Hair follicular keratinocyte (primary cell): ENCODE measurements around the gene CALY. TPM values are rescaled to one million over a fixed set of nuclear protein-coding genes. Genes with fewer than 3 reads are reported as not detected.

ENCODE experiments used
- total RNA-seq: library from RNA; depleted of rRNA; stranded (reverse); fragments of >200 nt; gene quantifications from 2 replicates; pipeline ENCODE4 v1.2.3, GENCODE V29; 2015

CALY gene, protein sequence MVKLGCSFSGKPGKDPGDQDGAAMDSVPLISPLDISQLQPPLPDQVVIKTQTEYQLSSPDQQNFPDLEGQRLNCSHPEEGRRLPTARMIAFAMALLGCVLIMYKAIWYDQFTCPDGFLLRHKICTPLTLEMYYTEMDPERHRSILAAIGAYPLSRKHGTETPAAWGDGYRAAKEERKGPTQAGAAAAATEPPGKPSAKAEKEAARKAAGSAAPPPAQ
- not detected in 2 replicates for total RNA-seq

DNA sequence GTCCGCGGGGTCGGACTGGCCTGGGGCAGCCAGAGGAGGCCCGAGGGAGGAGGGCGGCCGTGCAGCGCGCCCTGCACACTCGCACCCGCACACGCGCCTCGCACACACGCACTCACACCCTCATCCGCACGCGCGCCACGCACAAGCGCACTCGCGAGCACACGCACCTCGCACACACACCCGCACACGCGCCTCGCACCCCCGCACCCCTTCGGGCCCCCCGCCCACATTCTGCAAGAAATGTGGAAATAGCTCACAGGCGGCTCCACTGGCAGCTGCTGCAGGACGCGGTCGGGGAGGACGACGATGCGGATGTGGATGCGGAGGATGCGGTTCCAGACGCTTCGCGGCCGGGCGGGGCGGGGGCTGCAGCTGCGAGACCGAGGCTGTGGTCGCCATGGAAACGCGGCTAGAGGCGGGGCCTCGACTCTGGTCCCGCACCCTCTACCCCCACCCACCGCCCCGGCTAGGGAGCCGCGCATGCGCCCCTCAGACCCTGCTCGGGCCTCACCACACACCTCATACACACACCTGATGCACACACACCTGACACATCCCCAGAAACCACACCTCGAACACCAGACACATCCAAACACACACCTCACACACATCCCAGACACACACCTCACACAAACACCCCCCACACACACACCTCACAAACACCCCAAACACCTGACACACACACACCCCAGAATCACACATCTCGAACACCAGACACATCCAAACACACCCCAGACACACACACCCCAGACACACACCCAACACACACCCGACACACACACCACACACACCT is at the start of gene CALY:
CALY (minus strand) TSS at position 320 of the 793 bp plus-strand sequence. CDS start 7,907 bp downstream, outside the sequence.

DNA sequence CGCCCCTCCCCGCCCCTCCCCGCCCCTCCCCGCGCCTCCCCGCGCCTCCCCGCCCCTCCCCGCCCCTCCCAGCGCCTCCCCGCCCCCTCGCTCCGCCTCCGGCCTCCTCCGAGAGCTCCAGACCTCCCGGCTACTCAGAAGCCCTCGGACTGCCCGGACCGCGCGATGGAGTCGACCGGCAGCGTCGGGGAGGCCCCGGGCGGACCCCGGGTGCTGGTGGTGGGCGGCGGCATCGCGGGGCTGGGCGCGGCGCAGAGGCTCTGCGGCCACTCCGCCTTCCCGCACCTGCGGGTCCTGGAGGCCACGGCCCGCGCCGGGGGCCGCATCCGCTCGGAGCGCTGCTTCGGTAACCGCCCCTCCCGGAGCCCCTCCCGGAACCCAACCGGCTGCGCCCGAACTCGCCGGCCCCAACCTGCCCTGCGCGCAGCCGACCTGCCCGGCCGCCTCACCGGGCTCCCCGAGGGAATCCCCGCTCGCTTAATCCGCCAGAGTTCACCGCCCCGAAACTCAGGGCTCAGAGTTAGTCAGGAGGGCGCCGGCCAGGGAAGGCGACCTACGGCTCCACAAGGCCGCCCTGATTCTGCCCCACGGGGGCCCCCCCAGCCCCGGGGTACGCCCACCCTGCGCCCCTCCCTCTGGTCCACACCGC is 42.6 kb upstream of the CALY start, which contains the start of gene PAOX:
PAOX (plus strand) TSS at position 111 of the 649 bp plus-strand sequence; CDS start at position 166, 55 bp downstream.

DNA sequence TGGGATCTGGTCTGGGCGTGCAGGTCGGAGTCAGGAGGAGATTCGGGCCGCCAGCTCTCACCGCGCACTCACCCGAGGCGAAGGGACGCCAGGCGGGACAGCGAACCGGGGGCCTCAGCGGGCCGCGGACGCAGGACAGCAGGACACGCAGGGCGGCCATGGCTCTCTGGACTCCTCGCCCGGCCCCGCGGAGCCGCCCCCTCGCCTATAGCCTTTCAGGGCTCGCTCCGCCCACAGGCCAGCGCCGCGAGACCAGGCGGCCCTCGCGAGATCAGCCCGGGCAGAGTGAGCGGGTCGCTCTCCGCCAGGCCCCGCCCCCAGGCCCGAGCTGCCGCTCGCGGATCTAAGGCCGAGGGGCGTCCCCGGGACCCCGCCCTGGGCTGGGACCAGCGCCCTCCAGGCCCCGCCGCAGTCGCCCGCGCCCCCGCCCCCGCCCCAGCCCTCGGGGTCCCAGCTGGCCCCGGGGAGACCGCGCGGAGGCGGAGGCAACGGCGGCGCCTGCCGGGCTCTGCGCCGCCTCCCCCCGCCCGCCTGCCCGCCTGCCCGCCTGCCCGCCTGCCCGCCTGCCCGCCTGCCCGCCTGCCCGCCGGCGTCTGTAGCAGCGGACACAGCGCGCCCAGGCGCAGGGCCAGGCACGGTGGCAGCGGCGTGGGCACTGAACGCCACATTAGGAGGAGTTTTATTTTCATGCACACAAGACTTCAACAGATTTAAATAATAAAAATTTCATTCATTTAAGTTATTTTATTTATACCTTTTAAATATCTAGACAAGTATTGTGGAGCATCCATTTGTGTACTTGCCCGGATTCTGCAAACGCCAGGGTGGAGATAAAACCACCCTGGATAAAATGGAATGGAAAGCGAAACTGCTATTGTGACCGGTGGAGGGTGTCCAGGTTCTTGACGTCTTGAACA is 36.7 kb upstream of the CALY start, which contains the start of gene ECHS1:
ECHS1 (minus strand) TSS at position 181 of the 917 bp plus-strand sequence; CDS start at position 160, 21 bp downstream.

DNA sequence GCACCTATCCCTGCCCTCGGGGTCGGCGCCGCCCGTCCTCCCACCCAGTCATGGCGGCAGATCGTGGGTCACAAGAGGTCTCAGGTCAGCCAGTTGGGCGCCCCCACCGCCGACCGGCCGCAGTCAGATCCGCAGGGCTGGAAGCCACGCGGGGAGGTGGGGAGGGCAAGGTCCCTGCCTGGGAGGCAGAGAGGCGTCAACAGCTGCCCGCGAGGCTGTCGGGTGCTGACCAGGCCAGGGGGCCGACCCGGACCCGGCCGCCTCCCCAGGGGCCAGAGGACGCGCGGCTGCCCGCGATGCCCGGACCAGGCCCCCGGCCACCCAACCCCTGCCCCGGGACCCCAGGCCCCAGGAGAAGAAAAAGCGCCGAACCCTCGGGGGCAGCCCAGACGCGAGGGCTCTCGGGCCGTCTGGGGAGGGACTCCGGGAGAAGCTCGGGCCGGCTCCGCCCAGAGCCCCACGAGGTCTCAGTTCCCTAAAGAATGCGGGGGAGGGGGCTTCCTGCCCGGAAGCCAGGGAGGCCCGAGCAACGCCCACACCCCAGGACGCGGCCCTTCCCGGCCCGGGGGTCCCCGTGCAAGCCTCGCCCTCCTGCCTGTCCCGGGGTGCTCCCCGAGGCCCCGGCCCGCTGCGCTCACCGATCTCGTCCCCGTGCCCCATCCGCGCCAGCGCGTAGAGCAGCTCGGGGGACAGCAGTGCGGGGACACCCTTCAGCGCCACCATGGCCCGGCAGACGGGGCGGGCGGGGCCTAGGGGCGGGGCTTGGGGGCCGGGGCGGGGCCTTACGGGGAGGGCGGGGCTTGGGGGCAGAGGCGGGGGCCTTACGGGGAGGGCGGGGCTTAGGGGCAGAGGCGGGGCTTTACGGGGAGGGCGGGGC is 20.8 kb upstream of the CALY start, which contains the start of gene FUOM:
FUOM (minus strand) TSS at position 735 of the 877 bp plus-strand sequence; CDS start at position 723, 12 bp downstream.

DNA sequence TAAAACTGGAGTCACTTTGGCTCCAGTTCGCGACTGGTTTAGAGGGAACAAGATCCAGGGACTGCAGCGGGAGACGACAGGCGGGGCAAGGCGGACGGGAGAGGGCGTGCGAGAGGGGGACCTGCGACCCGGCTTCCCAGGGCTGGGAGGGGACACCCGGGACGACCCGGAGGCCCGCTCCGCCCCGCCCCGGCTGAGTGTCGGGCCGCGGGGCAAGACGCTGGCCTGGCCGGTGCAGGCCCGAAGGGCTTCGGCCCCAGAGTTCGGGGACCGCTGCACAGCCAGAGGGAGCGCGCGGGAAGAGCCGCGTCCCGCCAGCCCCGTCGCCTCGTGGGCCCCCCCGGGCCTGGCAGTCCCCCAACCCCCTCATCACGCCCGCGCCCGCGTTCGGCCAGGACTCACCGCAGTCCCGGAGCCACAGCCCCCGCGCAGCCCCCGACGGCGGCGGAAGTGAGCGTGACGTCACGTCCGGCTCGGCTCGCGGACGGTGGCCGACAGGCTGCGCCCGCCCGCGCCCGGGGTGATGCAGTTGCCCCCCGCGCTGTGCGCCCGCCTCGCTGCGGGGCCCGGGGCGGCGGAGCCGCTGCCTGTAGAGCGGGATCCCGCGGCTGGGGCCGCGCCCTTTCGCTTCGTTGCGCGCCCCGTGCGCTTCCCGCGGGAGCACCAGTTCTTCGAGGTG is 28.1 kb downstream of the CALY start, which contains the start of the genes TUBGCP2 and ZNF511:
TUBGCP2 (minus strand) TSS at position 452 of the 679 bp plus-strand sequence. CDS start 5,931 bp downstream, outside the sequence.
ZNF511 (plus strand) TSS at position 494 of the 679 bp plus-strand sequence; CDS start at position 524, 30 bp downstream.

DNA sequence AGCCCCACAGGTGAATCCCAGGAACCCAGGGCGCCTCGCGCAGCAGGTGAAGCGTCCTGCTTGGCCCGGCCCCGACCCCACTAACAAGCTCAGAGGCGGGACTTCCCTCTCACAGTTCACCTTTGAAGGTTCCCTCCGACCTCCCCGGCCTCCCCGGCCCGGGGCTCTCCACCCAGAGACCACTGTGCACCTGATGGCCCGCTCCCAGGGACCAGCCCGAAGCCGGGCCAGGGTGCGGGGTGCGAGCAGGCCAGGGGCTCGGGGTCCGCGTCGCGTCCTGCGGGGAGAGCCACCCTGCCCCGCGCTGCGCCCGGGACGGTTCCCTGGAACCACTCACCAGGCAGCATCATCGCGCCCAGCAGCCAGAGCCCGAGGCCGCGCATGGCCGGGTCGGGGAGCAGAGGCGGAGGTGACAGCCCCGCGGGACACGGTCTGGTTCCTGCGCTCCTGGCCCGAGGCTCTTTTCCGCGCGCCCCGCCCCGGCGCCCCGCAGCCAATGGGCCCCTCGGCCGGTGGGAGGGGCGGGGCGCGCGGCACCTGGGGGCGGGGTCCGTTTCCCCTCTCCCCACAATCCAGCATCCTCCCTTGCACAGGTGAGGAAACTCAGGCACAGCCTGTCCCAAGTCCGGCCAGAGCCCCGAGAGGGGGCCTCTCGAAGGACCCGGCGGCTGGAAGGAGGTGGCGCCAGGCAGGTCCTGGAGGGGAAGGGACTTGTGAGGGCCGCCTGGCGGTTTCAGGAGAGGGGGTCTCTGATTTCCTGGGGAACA is 60.1 kb downstream of the CALY start, which contains the start of gene ADAM8:
ADAM8 (minus strand) TSS at position 434 of the 767 bp plus-strand sequence; CDS start at position 383, 51 bp downstream.

Other genes starting within 250 kb of the CALY start
- not detected in 2 replicates for gene ADGRA1, start 249.0 kb downstream of the CALY start, total RNA-seq
- gene KNDC1, start 176.7 kb downstream of the CALY start, total RNA-seq: not detected in 2 replicates
- not detected in 2 replicates for gene UTF1, start 106.7 kb downstream of the CALY start, total RNA-seq
- not detected in 2 replicates for gene VENTX, start 99.0 kb downstream of the CALY start, total RNA-seq
- gene ADAM8, start 60.0 kb downstream of the CALY start, total RNA-seq: 115 and 143 TPM in 2 replicates
- 53.7 and 67.2 TPM in 2 replicates for gene TUBGCP2, start 28.0 kb downstream of the CALY start, total RNA-seq
- 28.1 and 38.3 TPM in 2 replicates for gene ZNF511, start 28.0 kb downstream of the CALY start, total RNA-seq
- not detected in 2 replicates for gene PRAP1, start 10.5 kb upstream of the CALY start, total RNA-seq
- 17.5 and 28.8 TPM in 2 replicates for gene FUOM, start 21.1 kb upstream of the CALY start, total RNA-seq
- gene ECHS1, start 36.5 kb upstream of the CALY start, total RNA-seq: 89.7 and 125 TPM in 2 replicates
- 2.5 and 6.9 TPM in 2 replicates for gene PAOX, start 42.4 kb upstream of the CALY start, total RNA-seq
- gene MTG1, start 57.3 kb upstream of the CALY start, total RNA-seq: 14.3 and 20.4 TPM in 2 replicates
- 0.16 TPM in 1 of 2 replicates, not detected in the other for gene SPRN, start 87.7 kb upstream of the CALY start, total RNA-seq
- gene SCART1, start 117.0 kb upstream of the CALY start, total RNA-seq: 0.30 and 0.31 TPM in 2 replicates
- not detected in 2 replicates for gene CYP2E1, start 190.5 kb upstream of the CALY start, total RNA-seq
- 0.42 TPM in 1 of 2 replicates, not detected in the other for gene SYCE1, start 228.7 kb upstream of the CALY start, total RNA-seq